ENCODE data around the gene SLC8A2. TPM values are rescaled to one million over a fixed set of nuclear protein-coding genes. Genes with fewer than 3 reads are reported as not detected.
A peak's percentile ranks its signal among the peaks of the same experiment; 100 is the strongest.

The SLC8A2 gene
- total RNA-seq, 1 donor from 2014 or later = 40.1 TPM

DNA sequence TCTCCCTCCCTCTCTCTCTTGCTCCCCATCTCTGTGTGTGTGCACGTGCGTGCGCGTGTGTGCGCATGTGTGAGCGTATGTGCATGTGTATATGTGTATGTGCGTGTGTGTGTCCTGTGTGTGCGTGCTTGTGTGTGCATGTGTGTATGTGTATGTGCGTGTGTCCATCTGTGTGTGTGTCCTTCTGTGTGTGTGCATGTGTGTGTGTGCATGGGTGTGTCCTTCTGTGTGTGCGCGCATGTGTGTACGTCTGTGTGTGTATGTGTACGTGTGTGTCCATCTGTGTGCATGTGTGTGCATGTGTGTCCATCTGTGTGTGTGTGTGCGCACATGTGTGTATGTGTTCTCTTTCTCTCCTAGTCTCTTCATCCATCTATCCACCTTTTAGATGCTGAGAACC lies 12.2 kb downstream of the SLC8A2 start:
- no peak for DNase-seq

- no peak for DNase-seq
Measured at GRCh38 chr19:47458672-47459071, 13.0 kb downstream of the SLC8A2 start.

GRCh38 chr19:47456721-47457474 lies 14.8 kb downstream of the SLC8A2 start:
- no peak for DNase-seq

DNA sequence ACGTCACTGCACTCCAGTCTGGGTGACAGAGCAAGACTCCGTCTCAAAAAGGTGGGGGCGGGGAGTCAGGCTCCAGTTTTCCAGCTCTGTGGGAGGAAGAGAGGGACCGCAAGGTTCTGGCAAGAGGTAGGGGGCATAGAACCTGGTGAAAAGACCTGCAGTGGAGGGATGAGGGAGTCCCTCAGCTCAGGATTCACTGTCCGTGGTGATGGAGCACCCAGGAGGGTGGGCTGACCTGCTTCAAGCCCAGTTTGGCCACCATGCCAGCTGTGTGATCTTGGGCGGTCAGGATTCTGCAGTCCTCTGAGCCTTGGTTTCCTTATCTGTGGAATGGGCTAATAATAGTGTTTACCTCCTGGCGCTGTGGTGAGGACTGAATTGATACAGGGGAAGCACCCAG lies 21.2 kb downstream of the SLC8A2 start:
- DNase-seq = no peak

- no peak for DNase-seq
Measured at GRCh38 chr19:47448360-47448727, 23.3 kb downstream of the SLC8A2 start.

- peak; percentile 52 for DNase-seq
Measured at GRCh38 chr19:47447470-47448359, 24.0 kb downstream of the SLC8A2 start.

DNA sequence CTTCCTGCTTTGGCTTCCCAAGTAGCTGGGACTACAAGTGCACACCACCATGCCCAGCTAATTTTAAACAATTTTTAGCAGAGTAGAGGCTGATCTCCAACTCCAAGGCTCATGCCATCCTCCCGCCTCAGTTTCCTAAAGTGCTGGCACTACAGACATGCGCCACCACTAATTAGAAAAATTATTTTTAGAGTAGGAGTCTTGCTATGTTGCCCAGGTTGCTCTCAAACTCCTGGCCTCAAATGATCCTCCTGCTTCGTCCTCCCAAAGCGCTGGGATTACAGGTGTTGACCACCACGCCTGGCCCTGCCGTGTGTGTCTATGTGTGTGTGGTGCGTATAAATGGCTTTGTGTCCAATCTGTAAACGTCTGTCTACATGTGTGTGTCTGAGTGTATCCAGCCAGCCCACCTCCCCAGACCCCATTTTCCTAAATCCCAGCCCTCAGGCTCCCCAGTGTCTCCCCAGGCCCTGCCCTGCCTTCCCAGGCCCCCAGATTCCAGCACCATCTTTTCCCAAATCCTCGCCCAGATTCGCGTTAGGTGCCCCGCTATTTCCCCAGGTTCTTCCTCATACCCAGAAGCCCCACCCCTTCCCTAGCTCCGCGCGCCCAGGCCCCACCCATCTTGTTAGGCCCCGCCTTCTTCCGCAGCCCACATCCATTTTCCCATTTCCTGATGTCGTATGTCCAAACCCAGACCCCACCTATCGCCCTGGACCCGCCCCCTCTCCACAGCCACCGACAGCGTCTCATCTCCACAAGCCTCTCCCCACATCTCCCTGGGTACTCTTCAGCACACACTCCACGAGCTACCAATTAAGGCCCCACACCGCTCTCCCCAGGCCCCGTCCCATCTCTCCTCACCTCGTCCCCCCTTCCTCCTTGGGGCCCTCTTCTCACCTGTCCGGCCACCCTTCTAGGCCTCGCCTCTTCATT lies 24.9 kb downstream of the SLC8A2 start:
- no peak for DNase-seq

- DNase-seq = peak; percentile 46
Measured at GRCh38 chr19:47445937-47446402, 25.7 kb downstream of the SLC8A2 start.

DNA sequence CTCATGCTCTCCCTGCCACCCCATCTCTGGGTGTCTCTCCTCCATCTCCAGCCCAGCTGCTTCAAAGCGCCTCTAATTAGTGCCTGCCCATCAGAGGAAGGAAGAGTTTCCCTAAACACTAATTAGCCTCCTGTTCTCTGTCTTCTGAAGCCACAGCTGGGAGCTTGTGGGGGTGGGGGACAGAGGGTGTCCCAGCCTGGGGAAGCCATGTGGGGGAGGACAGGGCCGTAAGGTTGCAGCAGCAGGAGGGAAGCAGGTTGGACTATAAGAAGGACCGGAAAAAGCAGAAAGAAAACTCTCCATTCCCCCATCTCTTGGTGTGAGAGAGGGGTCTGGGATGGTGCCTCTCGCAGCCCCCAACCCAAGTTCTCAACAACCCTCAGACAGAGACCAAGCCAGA lies 26.2 kb downstream of the SLC8A2 start:
- DNase-seq = no peak

GRCh38 chr19:47444388-47444821 lies 27.3 kb downstream of the SLC8A2 start:
- DNase-seq = no peak

DNA sequence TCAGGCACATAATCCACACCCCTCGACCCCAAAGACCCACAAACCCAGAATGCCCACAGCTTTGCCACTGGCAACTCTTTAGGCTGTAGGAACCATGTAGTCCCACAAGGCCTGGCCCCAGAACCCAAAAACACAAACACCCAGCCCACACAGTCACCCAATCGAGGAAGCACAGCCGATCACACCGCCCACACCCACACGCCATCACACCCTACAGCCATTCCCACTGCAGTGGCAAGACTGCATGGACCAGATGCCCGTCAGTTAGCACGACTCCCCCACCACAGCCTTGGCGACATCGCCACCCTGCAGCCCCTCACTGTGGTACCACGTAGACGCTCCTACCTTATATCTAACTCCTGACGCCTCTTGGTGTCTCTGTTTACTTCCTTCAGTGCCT lies 28.4 kb downstream of the SLC8A2 start:
- peak; percentile 61 for DNase-seq

GRCh38 chr19:47438793-47439220 lies 32.9 kb downstream of the SLC8A2 start:
- DNase-seq = no peak

- DNase-seq = no peak
Measured at GRCh38 chr19:47437500-47437899, 34.2 kb downstream of the SLC8A2 start.

GRCh38 chr19:47436712-47437401 lies 34.8 kb downstream of the SLC8A2 start:
- DNase-seq = peak; percentile 34

- no peak for DNase-seq
Measured at GRCh38 chr19:47435883-47436417, 35.7 kb downstream of the SLC8A2 start.

DNA sequence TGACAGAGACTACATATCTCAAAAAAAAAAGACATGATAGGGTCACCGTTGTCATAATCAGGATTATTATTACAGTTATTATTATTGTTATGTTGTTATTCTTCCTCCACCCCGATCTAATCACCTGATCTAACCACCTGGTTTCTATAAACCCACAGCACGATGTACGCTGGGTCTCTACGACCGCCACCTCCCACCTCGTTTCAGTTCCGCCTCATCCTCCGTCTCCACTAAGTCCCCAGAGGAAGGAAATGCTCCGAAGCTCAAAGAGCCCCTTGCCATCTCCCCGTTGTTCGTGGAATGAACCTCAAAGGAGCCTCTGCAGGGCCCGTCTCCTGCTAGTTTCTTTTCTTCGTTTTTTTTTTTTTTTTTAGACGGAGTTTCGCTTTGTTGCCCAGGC lies 36.5 kb downstream of the SLC8A2 start:
- DNase-seq = no peak

GRCh38 chr19:47434088-47434487 lies 37.6 kb downstream of the SLC8A2 start:
- no peak for DNase-seq

GRCh38 chr19:47433121-47433520 lies 38.6 kb downstream of the SLC8A2 start:
- no peak for DNase-seq

- DNase-seq = no peak
Measured at GRCh38 chr19:47432499-47432898, 39.2 kb downstream of the SLC8A2 start.

DNA sequence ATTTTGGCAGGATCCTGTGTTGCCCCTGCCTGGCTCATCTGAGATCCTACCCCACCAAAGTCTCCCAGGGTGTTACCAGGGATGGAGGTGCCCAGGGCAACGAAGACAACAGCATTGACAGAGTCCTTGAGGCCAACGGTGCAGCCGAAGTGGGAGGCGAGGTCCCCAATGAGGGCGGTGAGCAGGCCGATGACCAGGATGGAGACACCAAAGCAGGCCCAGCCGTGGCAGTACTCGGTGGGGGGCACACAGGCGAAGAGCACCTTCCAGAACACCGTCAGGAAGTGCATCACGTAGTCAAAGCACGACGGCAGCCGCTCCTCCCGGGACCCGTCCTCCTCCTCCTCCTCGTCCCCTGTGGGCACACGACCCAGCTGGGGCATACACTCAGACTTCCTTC lies 39.6 kb downstream of the SLC8A2 start:
- no peak for DNase-seq
